GM21717 (cell line): Measurements from ENCODE around the gene PRIMA1.

Experiments
- ATAC-seq: cut with Tn5 transposase; IDR thresholded peaks from one replicate; pipeline ENCODE4 v1.9.1; 2021; ENCODE audit warnings: mild to moderate bottlenecking, moderate library complexity; ENCODE audit not compliant: unreplicated experiment

Gene PRIMA1

GRCh38 chr14:93685121-93685895 is 103.0 kb downstream of the PRIMA1 start:
- ATAC-seq = no peak

DNA sequence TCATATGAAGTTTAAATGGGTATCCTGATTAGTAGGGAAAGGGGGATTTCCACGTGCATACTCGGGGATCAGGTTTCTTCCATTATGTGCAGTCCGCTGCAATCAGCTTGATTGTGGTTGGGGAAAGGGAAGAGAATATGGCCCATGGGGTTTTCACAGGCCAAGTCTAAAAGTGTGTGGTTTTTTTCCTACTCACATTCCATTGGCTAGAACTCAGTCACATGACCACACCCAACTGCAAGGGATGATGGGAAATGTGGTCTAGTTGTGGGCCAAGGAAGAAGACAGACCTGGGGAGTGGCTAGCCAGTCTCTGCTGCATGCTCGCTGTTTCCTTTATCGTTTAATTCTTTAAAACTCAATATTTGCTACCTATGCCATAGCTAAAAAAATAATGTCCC is 105.1 kb downstream of the PRIMA1 start:
- ATAC-seq = no peak

GRCh38 chr14:93682459-93682858 is 105.8 kb downstream of the PRIMA1 start:
- no peak for ATAC-seq

- ATAC-seq = no peak
Observed at GRCh38 chr14:93676416-93676958, 111.8 kb downstream of the PRIMA1 start.

DNA sequence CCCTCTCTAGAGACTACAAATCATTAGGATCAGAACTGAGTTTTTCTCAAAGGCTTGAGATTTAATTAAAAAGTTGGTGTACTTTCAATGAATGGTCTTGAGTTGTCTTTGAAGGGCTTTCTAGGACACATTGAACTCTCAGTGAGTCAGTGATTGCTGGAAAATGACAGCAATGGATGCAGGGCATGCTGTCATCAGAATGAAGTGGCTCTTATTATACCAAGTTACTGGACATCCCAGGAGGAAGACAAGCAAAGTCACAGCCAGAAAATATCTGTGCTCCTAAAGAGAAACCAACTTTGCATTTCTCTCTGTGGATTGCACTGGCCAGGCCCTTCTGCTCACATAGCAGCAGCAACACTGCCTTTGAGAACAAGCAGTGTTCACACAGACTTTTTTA is 112.6 kb downstream of the PRIMA1 start:
- no peak for ATAC-seq

GRCh38 chr14:93674343-93674742 is 113.9 kb downstream of the PRIMA1 start:
- ATAC-seq = no peak

DNA sequence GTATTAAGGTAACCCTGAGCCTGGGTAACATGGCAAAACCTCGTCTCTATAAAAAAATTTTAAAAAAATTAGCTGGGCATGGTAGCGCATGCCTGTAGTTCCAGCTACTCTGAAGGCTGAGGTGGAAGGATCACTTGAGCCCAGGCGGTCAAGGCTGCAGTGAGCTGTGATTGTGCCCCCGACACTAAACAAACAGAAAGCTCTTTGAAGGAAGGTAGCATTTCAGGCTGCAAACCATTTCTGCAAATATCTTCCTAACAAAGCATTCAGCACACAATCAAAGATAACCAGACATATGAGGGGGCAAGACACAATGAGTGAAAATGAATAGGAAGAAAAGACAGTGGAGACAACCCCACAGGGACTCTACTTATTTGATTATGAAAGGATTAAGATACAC is 118.7 kb downstream of the PRIMA1 start:
- no peak for ATAC-seq
